Liver (tissue), 3 donors: ENCODE measurements around the gene NME4.

Experiments used
- CTCF ChIP-seq: fragments of 150-350 bp; IDR thresholded peaks from 2 replicates; pipeline ENCODE4 v1.5.1; 2017; ENCODE audit warnings: improper control_type of control experiment, low read depth, low read length; ENCODE audit not compliant: missing input control
- SP1 ChIP-seq: IDR thresholded peaks from 2 replicates; pipeline ENCODE4 v1.6.1; 2018; ENCODE audit warnings: antibody characterized with exemption, mild to moderate bottlenecking
- YY1 ChIP-seq: IDR thresholded peaks from 2 replicates; pipeline ENCODE4 v1.6.1; 2016; ENCODE audit warnings: antibody characterized with exemption, mild to moderate bottlenecking
- donor health status: healthy.
- donor health status: healthy.

DNA sequence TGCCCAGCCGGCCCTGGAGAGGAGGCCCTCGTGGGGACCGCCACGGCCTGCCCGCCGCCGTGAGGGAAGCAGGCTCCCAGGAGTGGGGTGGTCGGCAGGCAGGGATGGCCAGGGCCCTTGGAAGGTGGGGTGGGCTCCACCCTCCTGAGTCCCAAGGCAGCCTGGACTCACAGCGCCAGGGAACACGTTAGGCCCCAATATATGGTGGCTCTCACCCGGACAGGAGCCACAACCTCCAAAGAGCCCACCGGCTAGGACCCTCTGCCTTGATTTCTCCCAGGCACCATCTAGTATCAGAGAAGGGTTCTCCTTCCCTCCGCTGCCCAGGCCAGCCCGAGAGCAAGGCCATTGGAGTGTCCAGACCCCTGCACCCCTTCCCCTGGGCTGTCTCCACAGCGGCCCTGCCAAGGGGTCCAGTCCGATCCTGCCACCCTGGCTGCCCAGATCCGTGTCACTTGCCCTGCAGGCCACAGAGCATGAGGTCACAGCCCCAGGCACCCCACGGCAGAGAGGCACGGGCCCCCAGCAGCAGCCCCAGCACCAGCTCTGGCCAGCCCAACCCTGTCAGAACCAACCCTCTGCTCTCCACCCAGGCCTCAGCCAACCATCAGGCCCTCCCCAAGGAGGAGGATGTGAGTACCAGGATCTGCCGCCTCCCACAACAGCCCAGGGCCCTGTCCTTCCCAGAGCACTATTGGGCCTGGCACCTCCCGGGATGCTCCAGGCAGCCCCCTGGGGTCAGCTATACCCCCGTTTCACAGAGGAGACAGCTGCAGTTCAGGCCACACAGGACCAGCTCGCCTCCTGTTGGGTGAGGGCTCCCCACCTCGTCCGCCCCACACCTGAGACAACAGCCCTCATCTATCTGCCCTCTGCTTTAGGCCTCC is 43.4 kb upstream of the NME4 start:
- TF ChIP-seq CTCF: no peak
- TF ChIP-seq YY1: no peak
- TF ChIP-seq SP1: no peak
